ENCODE measurements around the gene UBE2F. TPM values are rescaled to one million over a fixed set of nuclear protein-coding genes. Genes with fewer than 3 reads are reported as not detected.

The UBE2F gene
- total RNA-seq, 4 donors from 2014 or later, result 67.3 to 97.3 (median 81.2) TPM

- intact Hi-C loops (cut with DNase I; ENCODE audit: low total_unique reads), result no loop called here
- in situ Hi-C loops (cut with MboI; ENCODE audit: low sequenced_read_pairs in 4 of 4), result no loop called here
- Histone ChIP-seq H3K4me3 (no peak overlapping the region), H3K27me3 (no peaks in the 10 kb centered on the region), H3K9me3 (no peaks in the 10 kb centered on the region), H3K27ac (no peak overlapping the region), H3K36me3 (no peaks in the 10 kb centered on the region), H3K4me1 (no peaks in the 10 kb centered on the region)
- ATAC-seq (no peak), DNase-seq (no peak)
- TF ChIP-seq POLR2A (IDR thresholded peaks at IDR 0.05), result no peak
- TF ChIP-seq CTCF (IDR thresholded peaks at IDR 0.05 in 4 of 5, conservative IDR thresholded peaks at IDR 0.05 in 1 of 5), result no peak
Observed at GRCh38 chr2:238090887-238091286, 124.1 kb downstream of the UBE2F start.

- H3K4me3 ChIP-seq, result no peak overlapping the region
- H3K36me3 ChIP-seq, result no peaks in the 10 kb centered on the region
- no peaks in the 10 kb centered on the region for H3K4me1 ChIP-seq
- H3K27ac ChIP-seq, result no peak overlapping the region
- TF ChIP-seq POLR2A (IDR thresholded peaks at IDR 0.05) (no peak), CTCF (IDR thresholded peaks at IDR 0.05 in 4 of 5, conservative IDR thresholded peaks at IDR 0.05 in 1 of 5) (no peak)
- ATAC-seq, result no peak
- H3K27me3 ChIP-seq, result no peaks in the 10 kb centered on the region
- intact Hi-C loops (cut with DNase I; ENCODE audit: low total_unique reads), result no loop called here
- no peaks in the 10 kb centered on the region for H3K9me3 ChIP-seq
- DNase-seq, result no peak
- in situ Hi-C loops (cut with MboI; ENCODE audit: low sequenced_read_pairs in 4 of 4), result no loop called here
Observed at GRCh38 chr2:238091436-238092060, 124.7 kb downstream of the UBE2F start.

Other genes starting within 250 kb of the UBE2F start
- under 1 TPM; 0.07 to 0.51 (median 0.26) TPM for gene RBM44, start 168.2 kb upstream of the UBE2F start, total RNA-seq
- 100 to 1,000 TPM in 1 of 4 donors, 10 to 100 TPM in 3; 28.7 to 168 (median 71.8) TPM for gene RAMP1, start 107.4 kb upstream of the UBE2F start, total RNA-seq
- 1 to 10 TPM; 3.3 to 9.7 (median 5.6) TPM for gene SCLY, start 94.0 kb downstream of the UBE2F start, total RNA-seq
- under 1 TPM in 1 of 4 donors, not detected in 3; 0.11 TPM for gene ESPNL, start 133.3 kb downstream of the UBE2F start, total RNA-seq
- gene KLHL30, start 171.7 kb downstream of the UBE2F start, total RNA-seq, result 100 to 1,000 TPM in 3 of 4 donors, 10 to 100 TPM in 1; 37.9 to 224 (median 142) TPM
- gene ERFE, start 192.0 kb downstream of the UBE2F start, total RNA-seq, result 1 to 10 TPM in 2 of 4 donors, under 1 TPM in 2; 0.46 to 3.3 (median 1.3) TPM
- 10 to 100 TPM; 16.6 to 30.1 (median 23.3) TPM for gene ILKAP, start 236.7 kb downstream of the UBE2F start, total RNA-seq